Duodenal mucosa (tissue), 2 donors: ENCODE data around the gene TPRKB.
A peak's percentile ranks its signal among the peaks of the same experiment; 100 is the strongest.
"Not testable (repeated sequence)": the region's sequence is repeated elsewhere in the genome, so short reads cannot be mapped to it uniquely, and the experiment has no call there.

ENCODE experiments used
- H3K27ac ChIP-seq: one replicate; pipeline ENCODE4 v1.7.0; 2013; ENCODE audit warnings: low read depth, low read length
- H3K27me3 ChIP-seq, 2 donors: one replicate each; pipeline ENCODE4 v1.7.0; 2013; ENCODE audit warnings: low read length in 2 of 2, control low read depth in 1 of 2; ENCODE audit not compliant: insufficient read depth in 2 of 2, control insufficient read depth in 1 of 2
- H3K36me3 ChIP-seq, 2 donors: one replicate each; pipeline ENCODE4 v1.7.0; 2013; ENCODE audit warnings: low read length in 2 of 2, control low read depth in 1 of 2; ENCODE audit not compliant: insufficient read depth in 2 of 2, control insufficient read depth in 1 of 2
- H3K4me1 ChIP-seq, 2 donors: one replicate each; pipeline ENCODE4 v1.7.0; 2013; ENCODE audit warnings: low read length in 2 of 2, control low read depth in 1 of 2; ENCODE audit not compliant: insufficient read depth in 2 of 2, control insufficient read depth in 1 of 2
- H3K4me3 ChIP-seq, 2 donors: one replicate each; pipeline ENCODE4 v1.7.0; 2013; ENCODE audit warnings: low read length in 2 of 2, low read depth in 1 of 2
- H3K9ac ChIP-seq, 2 donors: one replicate each; pipeline ENCODE4 v1.7.0; 2013; ENCODE audit warnings: low read length in 2 of 2, low read depth in 1 of 2
- H3K9me3 ChIP-seq, 2 donors: one replicate each; pipeline ENCODE4 v1.7.0; 2013; ENCODE audit warnings: low read length in 2 of 2, control low read depth in 1 of 2; ENCODE audit not compliant: control insufficient read depth in 1 of 2

TPRKB gene

DNA sequence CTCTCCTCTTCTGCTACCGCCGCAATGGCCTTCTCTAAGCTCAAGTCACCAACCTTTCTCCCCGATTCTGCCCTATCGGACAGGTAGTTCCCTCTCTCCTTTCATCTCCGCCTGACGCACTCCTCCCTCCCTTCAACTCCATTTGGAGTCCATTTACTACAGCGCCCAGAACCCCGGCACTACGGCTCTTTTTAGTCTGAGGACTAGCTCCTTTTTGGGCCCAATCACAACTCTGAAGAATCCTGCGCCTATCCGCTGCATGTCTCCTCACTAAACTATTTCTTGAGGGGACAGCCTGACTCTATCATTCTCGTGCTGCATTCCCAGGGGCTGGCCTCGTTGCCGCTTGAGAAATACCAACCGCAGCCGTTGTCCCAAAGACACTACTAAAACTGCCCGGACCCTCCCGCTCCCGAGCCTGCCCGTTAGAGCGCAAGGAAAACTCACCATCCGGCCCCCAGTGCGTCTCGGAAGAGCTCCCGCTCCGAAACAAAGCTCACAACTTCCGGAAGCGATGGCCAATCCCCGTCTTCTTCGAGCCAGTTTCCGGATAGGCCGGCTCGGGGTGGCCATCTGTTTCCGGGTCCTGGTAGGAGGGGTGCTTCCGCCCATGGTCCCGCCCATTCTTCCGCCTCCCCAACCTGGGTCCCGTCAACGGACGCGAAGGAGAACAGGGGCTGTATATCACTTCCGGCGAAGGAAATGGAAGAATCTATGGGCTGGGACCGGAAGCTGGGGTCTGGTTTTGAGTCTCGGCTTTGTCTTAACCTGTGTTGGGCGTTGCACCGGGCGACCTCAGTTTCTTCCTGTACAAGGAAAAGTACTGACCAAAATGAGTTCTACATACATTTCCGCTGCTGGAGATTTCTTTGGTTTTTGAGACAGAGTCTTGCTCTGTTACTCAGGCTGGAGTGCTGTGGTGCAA lies at the start of gene TPRKB:
Gene TPRKB (minus strand): TSS at position 491 of the 925 bp plus-strand sequence. CDS start 2,776 bp downstream, outside the sequence.
- Histone ChIP-seq H3K27ac (no peak within 1 kb of the TSS), H3K4me1 (peaks cover 4 to 10% of the 10 kb centered on the region in 2 donors), H3K9me3 (no peaks in the 10 kb centered on the region), H3K27me3 (no peaks in the 10 kb centered on the region), H3K4me3 (peak within 1 kb of the TSS; percentile 97), H3K36me3 (peaks cover under 1 to 18% of the 10 kb centered on the region in 2 donors), H3K9ac (peak within 1 kb of the TSS; percentile 77 to 82)

GRCh38 chr2:73783883-73784282 lies 46.7 kb upstream of the TPRKB start, which contains the start of gene C2orf78:
C2orf78 (plus strand) TSS chr2:73784183; CDS start chr2:73784310, 127 bp downstream.
- H3K9me3 ChIP-seq, H3K27me3 ChIP-seq: not testable (repeated sequence)

GRCh38 chr2:73783402-73783801 lies 46.3 kb upstream of the TPRKB start:
- not testable (repeated sequence) for H3K4me3 ChIP-seq, H3K9ac ChIP-seq, H3K27me3 ChIP-seq, H3K27ac ChIP-seq, H3K36me3 ChIP-seq, H3K9me3 ChIP-seq, H3K4me1 ChIP-seq

More at GRCh38 chr2:73783883-73784282, 46.7 kb upstream of the TPRKB start, which contains the start of gene C2orf78:
- not testable (repeated sequence) for H3K36me3 ChIP-seq, H3K4me1 ChIP-seq, H3K9ac ChIP-seq, H3K4me3 ChIP-seq, H3K27ac ChIP-seq

- H3K4me3 ChIP-seq: peak overlapping the region; percentile 91 to 100
- H3K4me1 ChIP-seq: peaks cover 11 to 13% of the 10 kb centered on the region in 2 donors
- no peak overlapping the region for H3K27ac ChIP-seq
- no peaks in the 10 kb centered on the region for H3K27me3 ChIP-seq
- peaks cover 5 to 11% of the 10 kb centered on the region in 2 donors for H3K36me3 ChIP-seq
- no peak overlapping the region for H3K9ac ChIP-seq
- no peaks in the 10 kb centered on the region for H3K9me3 ChIP-seq
Observed at GRCh38 chr2:73780237-73780582, 43.1 kb upstream of the TPRKB start.

- Histone ChIP-seq H3K4me1 (peaks cover 11 to 13% of the 10 kb centered on the region in 2 donors), H3K27me3 (no peaks in the 10 kb centered on the region), H3K36me3 (peaks cover 7 to 16% of the 10 kb centered on the region in 2 donors), H3K9me3 (no peaks in the 10 kb centered on the region), H3K9ac (peak within 1 kb of the TSS; percentile 84 to 96), H3K4me3 (peak within 1 kb of the TSS; percentile 91 to 100), H3K27ac (peak within 1 kb of the TSS; percentile 68)
Observed at GRCh38 chr2:73779467-73780236, 42.5 kb upstream of the TPRKB start, which contains the start of gene DUSP11. DUSP11 (minus strand) TSS chr2:73780103; CDS start chr2:73779974, 129 bp downstream.

GRCh38 chr2:73778867-73779466 lies 41.8 kb upstream of the TPRKB start:
- H3K9ac ChIP-seq: peak overlapping the region; percentile 84 to 96
- H3K27ac ChIP-seq, H3K9me3 ChIP-seq, H3K27me3 ChIP-seq: not testable (repeated sequence)
- H3K4me1 ChIP-seq: peaks cover 11 to 13% of the 10 kb centered on the region in 2 donors
- H3K36me3 ChIP-seq: peaks cover 7 to 23% of the 10 kb centered on the region in 2 donors
- peak overlapping the region; percentile 91 to 100 for H3K4me3 ChIP-seq

GRCh38 chr2:73776869-73777519 lies 39.8 kb upstream of the TPRKB start:
- Histone ChIP-seq H3K9me3 (no peaks in the 10 kb centered on the region), H3K4me3 (no peak overlapping the region), H3K4me1 (peaks cover 11 to 13% of the 10 kb centered on the region in 2 donors), H3K27me3 (no peaks in the 10 kb centered on the region), H3K9ac (no peak overlapping the region), H3K27ac (no peak overlapping the region), H3K36me3 (peaks cover 18 to 40% of the 10 kb centered on the region in 2 donors)

DNA sequence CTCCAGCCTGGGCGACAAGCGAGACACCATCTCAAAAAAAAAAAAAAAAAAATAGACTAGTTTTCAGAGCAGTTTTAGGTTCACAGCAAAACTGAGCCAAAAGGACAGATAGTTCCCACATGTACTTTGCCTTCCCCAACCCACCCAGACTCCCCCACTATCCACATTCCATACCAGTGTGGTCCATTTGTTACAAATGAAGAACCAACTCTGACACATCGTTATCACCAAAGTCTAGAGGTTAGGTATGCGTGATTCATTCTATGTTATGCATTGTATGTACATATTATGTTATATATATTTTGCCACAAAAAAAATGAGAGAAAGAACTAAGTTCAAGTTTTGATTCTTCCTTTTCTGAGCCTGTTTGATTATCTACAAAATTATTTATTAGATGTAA lies 39.2 kb upstream of the TPRKB start:
- no peak overlapping the region for H3K27ac ChIP-seq
- no peaks in the 10 kb centered on the region for H3K27me3 ChIP-seq
- no peaks in the 10 kb centered on the region for H3K9me3 ChIP-seq
- peaks cover 18 to 42% of the 10 kb centered on the region in 2 donors for H3K36me3 ChIP-seq
- peaks cover 11 to 13% of the 10 kb centered on the region in 2 donors for H3K4me1 ChIP-seq
- no peak overlapping the region for H3K9ac ChIP-seq
- no peak overlapping the region for H3K4me3 ChIP-seq

DNA sequence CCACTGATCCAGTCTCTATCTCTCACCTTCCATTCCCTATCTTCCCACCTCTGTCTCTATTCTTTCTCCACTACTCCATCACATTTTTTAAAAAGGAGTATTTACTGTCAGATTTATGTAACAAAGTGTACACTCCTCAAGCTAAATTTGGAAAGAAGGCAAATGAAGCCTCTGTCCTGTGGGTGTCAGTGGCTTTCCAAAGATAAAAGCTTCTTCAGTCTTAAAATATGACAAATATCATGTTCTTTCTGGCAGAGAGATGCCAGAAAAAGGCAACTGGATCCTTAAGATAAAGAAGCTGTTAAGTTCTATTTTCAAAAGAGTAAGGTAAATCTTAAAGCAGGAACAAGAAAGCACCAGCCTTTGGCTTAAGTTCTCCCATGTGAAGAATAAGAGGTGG lies 35.7 kb upstream of the TPRKB start:
- Histone ChIP-seq H3K9ac (no peak overlapping the region), H3K36me3 (peaks cover 32 to 63% of the 10 kb centered on the region in 2 donors), H3K27ac (no peak overlapping the region), H3K4me3 (no peak overlapping the region), H3K4me1 (no peaks in the 10 kb centered on the region), H3K27me3 (no peaks in the 10 kb centered on the region), H3K9me3 (no peaks in the 10 kb centered on the region)
